Smooth muscle cell (in vitro differentiated cells): ENCODE results near the gene ARID1B. TPM values are rescaled to one million over a fixed set of nuclear protein-coding genes. Genes with fewer than 3 reads are reported as not detected.

ENCODE experiments used
- DNase-seq: peaks from one replicate; lab custom pipeline; 2025; ENCODE audit not compliant: unreplicated experiment; lab: John Stamatoyannopoulos, UW
- H2AFZ ChIP-seq: fragments of 200-600 bp; sonication (generic); 2 replicates; pipeline ENCODE4 v1.6.0; 2016; ENCODE audit warnings: antibody characterized with exemption, low read depth, mild to moderate bottlenecking
- H3F3A ChIP-seq: fragments of 200-600 bp; sonication (generic); 2 replicates; pipeline ENCODE4 v1.6.0; 2017; ENCODE audit warnings: antibody characterized with exemption, low read depth
- H3K27ac ChIP-seq: fragments of 200-600 bp; sonication (generic); 2 replicates; pipeline ENCODE4 v1.5.1; 2016; ENCODE audit warnings: low read depth, mild to moderate bottlenecking
- H3K27me3 ChIP-seq: fragments of 200-600 bp; sonication (generic); 2 replicates; pipeline ENCODE4 v1.6.1; 2016; ENCODE audit warnings: low read depth, mild to moderate bottlenecking
- H3K36me3 ChIP-seq: fragments of 200-600 bp; sonication (generic); 2 replicates; pipeline ENCODE4 v1.5.1; 2016; ENCODE audit warnings: low read depth
- H3K4me1 ChIP-seq: fragments of 200-600 bp; sonication (generic); 2 replicates; pipeline ENCODE4 v1.5.1; 2016; ENCODE audit warnings: low read depth
- H3K4me2 ChIP-seq: fragments of 200-600 bp; sonication (generic); 2 replicates; pipeline ENCODE4 v1.6.0; 2016; ENCODE audit warnings: mild to moderate bottlenecking
- H3K4me3 ChIP-seq: fragments of 200-600 bp; sonication (generic); 2 replicates; pipeline ENCODE4 v1.5.1; 2016; ENCODE audit warnings: mild to moderate bottlenecking
- H3K79me2 ChIP-seq: fragments of 200-600 bp; sonication (generic); 2 replicates; pipeline ENCODE4 v1.6.0; 2016; ENCODE audit warnings: low read depth, mild to moderate bottlenecking
- H3K9ac ChIP-seq: fragments of 200-600 bp; sonication (generic); 2 replicates; pipeline ENCODE4 v1.6.0; 2016; ENCODE audit warnings: low read depth
- H3K9me3 ChIP-seq: fragments of 200-600 bp; sonication (generic); replicated peaks from 2 replicates; pipeline ENCODE4 v1.5.1; 2016; ENCODE audit warnings: low read depth
- H4K20me1 ChIP-seq: fragments of 200-600 bp; sonication (generic); 2 replicates; pipeline ENCODE4 v1.6.0; 2016; ENCODE audit warnings: low read depth
- WGBS: methylation state at CpG from one replicate; pipeline ENCODE4 v1.1.7; 2016; ENCODE audit warnings: low lambda C conversion rate; 5-methylcytosine and 5-hydroxymethylcytosine counted together
- polyA plus RNA-seq: library from polyadenylated mRNA; unstranded; fragments of >200 nt; fragmentation: Nextera tagmentation; extraction: Ambion mirVana; gene quantifications from 2 replicates; pipeline ENCODE4 v1.2.1, GENCODE V29; 2016
- total RNA-seq: library from RNA; depleted of rRNA; stranded (reverse); fragments of >200 nt; gene quantifications from 2 replicates; pipeline ENCODE4 v1.2.3, GENCODE V29; 2014
- TF ChIP-seq, protein P1 (sequence below): fragments of 200-600 bp; sonication (generic); IDR thresholded peaks from 2 replicates; pipeline ENCODE4 v1.5.1; 2017; ENCODE audit warnings: borderline replicate concordance, mild to moderate bottlenecking, antibody characterized with exemption; ENCODE audit not compliant: insufficient read depth, poor library complexity, severe bottlenecking

Gene ARID1B
- total and polyA plus RNA-seq, 2 experiments from 2014 or later = 30.1 to 65.4 TPM

DNA sequence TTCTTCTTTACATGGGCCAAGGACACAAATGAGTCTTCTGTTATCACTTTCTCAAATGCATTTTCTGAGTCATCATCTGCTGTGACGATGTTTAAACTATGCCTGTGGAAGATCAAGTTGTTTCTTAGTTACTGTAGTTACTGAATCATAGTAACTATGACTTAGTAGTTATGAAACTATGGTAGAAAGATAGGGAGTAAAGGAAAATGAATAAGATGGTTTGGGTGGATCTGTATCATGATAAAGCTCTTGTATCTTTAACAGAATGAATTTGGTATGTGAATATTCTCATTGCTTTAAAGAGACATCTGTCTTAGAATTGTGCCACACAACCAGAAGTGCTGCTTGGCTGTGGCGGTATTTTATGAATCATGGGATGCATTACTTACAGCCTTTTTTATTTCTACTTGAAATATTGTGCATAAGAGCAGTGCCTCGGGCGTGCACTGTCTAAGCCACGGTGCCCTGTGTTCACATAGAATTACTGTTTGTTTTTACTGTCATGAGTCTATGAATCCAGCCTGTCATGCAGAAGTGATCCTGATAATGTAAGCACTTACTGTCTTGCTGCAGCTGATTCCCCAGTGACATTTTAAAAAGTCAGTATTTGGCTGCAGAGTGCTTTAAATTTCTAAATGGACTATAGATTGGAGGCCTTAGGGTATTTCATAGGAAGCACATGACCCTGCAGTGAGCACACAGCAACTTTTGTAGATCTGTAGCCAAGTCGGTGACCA lies 330.9 kb downstream of the ARID1B start:
- no peaks in the 10 kb centered on the region for H3K9me3 ChIP-seq
- H3K27me3 ChIP-seq = no peaks in the 10 kb centered on the region
- peak overlapping the region; percentile 79 for H3K9ac ChIP-seq
- H2AFZ ChIP-seq = no peak overlapping the region
- H3K4me3 ChIP-seq = no peak overlapping the region
- no peak for DNase-seq
- TF ChIP-seq, protein P1, sequence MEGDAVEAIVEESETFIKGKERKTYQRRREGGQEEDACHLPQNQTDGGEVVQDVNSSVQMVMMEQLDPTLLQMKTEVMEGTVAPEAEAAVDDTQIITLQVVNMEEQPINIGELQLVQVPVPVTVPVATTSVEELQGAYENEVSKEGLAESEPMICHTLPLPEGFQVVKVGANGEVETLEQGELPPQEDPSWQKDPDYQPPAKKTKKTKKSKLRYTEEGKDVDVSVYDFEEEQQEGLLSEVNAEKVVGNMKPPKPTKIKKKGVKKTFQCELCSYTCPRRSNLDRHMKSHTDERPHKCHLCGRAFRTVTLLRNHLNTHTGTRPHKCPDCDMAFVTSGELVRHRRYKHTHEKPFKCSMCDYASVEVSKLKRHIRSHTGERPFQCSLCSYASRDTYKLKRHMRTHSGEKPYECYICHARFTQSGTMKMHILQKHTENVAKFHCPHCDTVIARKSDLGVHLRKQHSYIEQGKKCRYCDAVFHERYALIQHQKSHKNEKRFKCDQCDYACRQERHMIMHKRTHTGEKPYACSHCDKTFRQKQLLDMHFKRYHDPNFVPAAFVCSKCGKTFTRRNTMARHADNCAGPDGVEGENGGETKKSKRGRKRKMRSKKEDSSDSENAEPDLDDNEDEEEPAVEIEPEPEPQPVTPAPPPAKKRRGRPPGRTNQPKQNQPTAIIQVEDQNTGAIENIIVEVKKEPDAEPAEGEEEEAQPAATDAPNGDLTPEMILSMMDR = no peak
- H3K36me3 ChIP-seq = no peaks in the 10 kb centered on the region
- peak overlapping the region; percentile 98 for H3K27ac ChIP-seq
- H3K4me2 ChIP-seq = peak overlapping the region; percentile 77
- H4K20me1 ChIP-seq = peaks cover 5% of the 10 kb centered on the region
- 23% methylated on average over 6 of the region's 6 CpGs for WGBS
- H3K79me2 ChIP-seq = peaks cover 10% of the 10 kb centered on the region
- peaks cover 5% of the 10 kb centered on the region for H3K4me1 ChIP-seq
- H3F3A ChIP-seq = peaks cover 23% of the 10 kb centered on the region

DNA sequence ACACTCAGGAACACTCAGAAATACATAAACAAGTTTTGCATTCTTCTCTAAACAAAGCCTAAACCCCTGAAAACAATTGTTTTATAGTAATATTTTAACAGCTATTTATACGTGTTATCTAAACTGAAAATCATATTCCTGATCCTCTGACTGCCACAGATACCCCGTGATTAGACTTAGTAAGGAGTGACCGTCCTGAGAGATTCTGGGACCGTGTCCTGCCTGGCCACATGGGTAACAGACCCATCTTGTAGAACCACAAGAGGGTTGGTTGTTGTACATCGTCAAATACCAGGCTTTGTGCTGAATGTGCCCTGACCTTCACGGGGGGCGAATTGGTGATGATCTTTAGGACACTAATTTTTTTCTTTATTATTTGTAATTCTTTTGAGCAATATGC lies 331.7 kb downstream of the ARID1B start:
- TF ChIP-seq, protein P1 = no peak
- Histone ChIP-seq H3K9me3 (no peaks in the 10 kb centered on the region), H3K27ac (peak overlapping the region; percentile 98), H4K20me1 (peaks cover 5% of the 10 kb centered on the region), H3K36me3 (peaks cover 3% of the 10 kb centered on the region), H3K27me3 (no peaks in the 10 kb centered on the region), H2AFZ (no peak overlapping the region), H3K4me3 (no peak overlapping the region), H3K9ac (peak overlapping the region; percentile 79), H3K79me2 (peaks cover 5% of the 10 kb centered on the region), H3K4me1 (peaks cover 5% of the 10 kb centered on the region), H3K4me2 (peak overlapping the region; percentile 77), H3F3A (peaks cover 23% of the 10 kb centered on the region)
- 85% methylated on average over 7 of the region's 7 CpGs for WGBS
- DNase-seq = no peak

DNA sequence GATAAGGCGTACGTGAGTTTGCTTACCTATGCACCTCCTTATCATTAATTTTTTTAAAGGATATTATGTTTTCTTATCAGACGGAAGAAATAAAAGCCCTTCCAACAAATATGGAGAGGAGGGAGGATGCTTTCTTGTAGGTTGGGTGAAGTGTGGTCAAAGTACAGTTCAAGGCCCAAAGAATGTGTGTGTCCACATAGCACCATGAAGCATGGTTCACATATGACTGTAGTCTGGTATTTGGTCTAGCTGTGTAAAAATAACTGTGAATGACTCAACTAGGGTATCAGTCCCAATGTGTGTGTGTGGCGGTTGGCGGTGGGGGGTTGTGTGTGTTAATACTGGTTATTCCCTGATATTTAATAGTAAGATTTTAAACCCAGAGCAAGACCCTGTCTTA lies 333.4 kb downstream of the ARID1B start:
- peaks cover 23% of the 10 kb centered on the region for H3F3A ChIP-seq
- 79% methylated on average over 5 of the region's 5 CpGs for WGBS
- no peak for DNase-seq
- H3K9ac ChIP-seq = no peak overlapping the region
- no peak overlapping the region for H2AFZ ChIP-seq
- H3K4me3 ChIP-seq = no peak overlapping the region
- peaks cover 5% of the 10 kb centered on the region for H4K20me1 ChIP-seq
- no peaks in the 10 kb centered on the region for H3K27me3 ChIP-seq
- H3K79me2 ChIP-seq = peaks cover 5% of the 10 kb centered on the region
- no peak overlapping the region for H3K4me2 ChIP-seq
- TF ChIP-seq, protein P1 = no peak
- H3K27ac ChIP-seq = peak overlapping the region; percentile 98
- peaks cover 5% of the 10 kb centered on the region for H3K4me1 ChIP-seq
- H3K36me3 ChIP-seq = peaks cover 3% of the 10 kb centered on the region
- no peaks in the 10 kb centered on the region for H3K9me3 ChIP-seq

DNA sequence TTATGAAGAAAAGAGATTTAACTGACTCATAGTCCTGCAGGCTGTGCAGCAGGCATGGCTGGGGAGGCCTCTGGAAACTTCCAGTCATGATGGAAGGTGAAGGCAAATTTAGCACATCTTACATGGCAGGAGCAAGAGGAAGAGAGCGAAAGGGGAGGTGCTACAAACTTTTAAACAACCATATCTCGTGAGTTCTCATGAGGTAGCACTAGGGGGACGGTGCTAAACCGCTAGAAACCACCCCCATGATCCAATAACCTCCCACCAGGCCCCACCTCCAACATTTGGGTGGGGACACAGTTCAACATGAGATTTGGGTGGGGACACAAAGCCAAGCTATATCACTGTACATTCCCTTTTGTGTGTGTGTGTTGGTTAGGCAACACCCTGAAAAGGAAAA lies 336.2 kb downstream of the ARID1B start:
- H3K79me2 ChIP-seq = peaks cover 8% of the 10 kb centered on the region
- H3F3A ChIP-seq = peaks cover 7% of the 10 kb centered on the region
- no peak overlapping the region for H2AFZ ChIP-seq
- no peak for DNase-seq
- no peak overlapping the region for H3K27ac ChIP-seq
- H3K4me2 ChIP-seq = no peak overlapping the region
- H3K36me3 ChIP-seq = peaks cover 3% of the 10 kb centered on the region
- H3K27me3 ChIP-seq = no peaks in the 10 kb centered on the region
- peaks cover 11% of the 10 kb centered on the region for H3K4me1 ChIP-seq
- no peak overlapping the region for H3K9ac ChIP-seq
- no peaks in the 10 kb centered on the region for H3K9me3 ChIP-seq
- no peak overlapping the region for H3K4me3 ChIP-seq
- H4K20me1 ChIP-seq = peaks cover 3% of the 10 kb centered on the region
- TF ChIP-seq, protein P1 = no peak
- WGBS = 96% methylated on average over 4 of the region's 4 CpGs
